ENCODE data around the gene SLC35D2. TPM values are rescaled to one million over a fixed set of nuclear protein-coding genes. Genes with fewer than 3 reads are reported as not detected.

The SLC35D2 gene
- total RNA-seq, 1 donor: 18.5 TPM

DNA sequence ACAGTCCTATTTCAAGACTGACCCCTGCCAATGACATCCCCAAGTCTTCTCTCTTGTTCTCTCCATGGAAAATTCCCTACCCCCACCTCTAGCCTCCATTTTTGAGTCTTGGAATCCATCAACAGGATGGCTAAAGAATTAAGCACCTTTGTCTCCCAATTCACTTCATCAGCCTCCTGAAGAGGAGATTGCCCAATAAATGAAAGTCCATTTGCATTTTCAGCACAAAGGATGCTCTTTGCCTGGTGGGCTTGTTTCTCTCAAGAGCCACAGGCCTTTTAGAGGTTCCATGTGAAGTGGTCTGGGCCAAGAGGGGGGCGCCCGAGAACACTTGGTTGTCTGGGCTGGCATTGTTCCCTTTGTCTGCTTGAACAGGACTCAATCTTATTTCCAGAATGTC is 94.1 kb downstream of the SLC35D2 start:
- Histone ChIP-seq H3K36me3 (ENCODE audit: insufficient read depth, low read length) (no peaks in the 10 kb centered on the region), H3K9me3 (ENCODE audit: low read depth, low read length) (no peaks in the 10 kb centered on the region), H3K4me1 (ENCODE audit: insufficient read depth, low read length) (no peaks in the 10 kb centered on the region), H4K20me1 (ENCODE audit: insufficient read depth, low read length) (no peaks in the 10 kb centered on the region), H2AFZ (ENCODE audit: low read length) (no peak overlapping the region), H3K79me2 (ENCODE audit: insufficient read depth, low read length) (no peaks in the 10 kb centered on the region), H3K4me2 (ENCODE audit: insufficient read depth, low read length) (no peak overlapping the region), H3K27me3 (ENCODE audit: insufficient read depth, low read length) (no peaks in the 10 kb centered on the region), H3K4me3 (ENCODE audit: insufficient read depth, low read length) (no peak overlapping the region), H3K27ac (ENCODE audit: low read depth, low read length) (no peak overlapping the region)
- DNase-seq (ENCODE audit: insufficient read length, low spot score, missing footprints): no peak
- TF ChIP-seq, protein P1, sequence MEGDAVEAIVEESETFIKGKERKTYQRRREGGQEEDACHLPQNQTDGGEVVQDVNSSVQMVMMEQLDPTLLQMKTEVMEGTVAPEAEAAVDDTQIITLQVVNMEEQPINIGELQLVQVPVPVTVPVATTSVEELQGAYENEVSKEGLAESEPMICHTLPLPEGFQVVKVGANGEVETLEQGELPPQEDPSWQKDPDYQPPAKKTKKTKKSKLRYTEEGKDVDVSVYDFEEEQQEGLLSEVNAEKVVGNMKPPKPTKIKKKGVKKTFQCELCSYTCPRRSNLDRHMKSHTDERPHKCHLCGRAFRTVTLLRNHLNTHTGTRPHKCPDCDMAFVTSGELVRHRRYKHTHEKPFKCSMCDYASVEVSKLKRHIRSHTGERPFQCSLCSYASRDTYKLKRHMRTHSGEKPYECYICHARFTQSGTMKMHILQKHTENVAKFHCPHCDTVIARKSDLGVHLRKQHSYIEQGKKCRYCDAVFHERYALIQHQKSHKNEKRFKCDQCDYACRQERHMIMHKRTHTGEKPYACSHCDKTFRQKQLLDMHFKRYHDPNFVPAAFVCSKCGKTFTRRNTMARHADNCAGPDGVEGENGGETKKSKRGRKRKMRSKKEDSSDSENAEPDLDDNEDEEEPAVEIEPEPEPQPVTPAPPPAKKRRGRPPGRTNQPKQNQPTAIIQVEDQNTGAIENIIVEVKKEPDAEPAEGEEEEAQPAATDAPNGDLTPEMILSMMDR (IDR thresholded peaks at IDR 0.05; ENCODE audit: extremely low read depth, low read depth, low read length): no peak

DNA sequence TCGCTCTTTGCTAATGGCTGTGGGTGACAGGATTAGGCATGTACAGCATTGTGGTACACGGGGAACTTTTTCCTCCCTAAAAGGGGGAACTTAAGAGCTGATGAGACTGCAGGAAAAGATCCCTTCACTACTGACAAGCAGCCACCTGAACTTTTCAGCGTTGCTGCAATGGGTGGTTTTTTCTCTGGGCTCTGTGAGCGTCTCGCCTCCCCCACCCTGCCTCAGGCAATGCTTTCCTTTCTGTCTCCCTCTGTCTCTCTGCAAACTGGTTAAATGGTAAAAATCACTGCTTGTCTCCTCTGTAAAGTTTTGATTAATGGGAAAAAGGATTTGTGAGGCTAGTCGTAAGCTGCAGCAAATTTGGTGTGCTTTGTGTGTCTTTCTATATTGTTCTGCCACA is 101.9 kb downstream of the SLC35D2 start:
- Histone ChIP-seq H2AFZ (ENCODE audit: low read length) (no peak overlapping the region), H3K27ac (ENCODE audit: low read depth, low read length) (no peak overlapping the region), H4K20me1 (ENCODE audit: insufficient read depth, low read length) (no peaks in the 10 kb centered on the region), H3K4me1 (ENCODE audit: insufficient read depth, low read length) (no peaks in the 10 kb centered on the region), H3K27me3 (ENCODE audit: insufficient read depth, low read length) (no peaks in the 10 kb centered on the region), H3K4me2 (ENCODE audit: insufficient read depth, low read length) (no peak overlapping the region), H3K9me3 (ENCODE audit: low read depth, low read length) (no peaks in the 10 kb centered on the region), H3K79me2 (ENCODE audit: insufficient read depth, low read length) (no peaks in the 10 kb centered on the region), H3K36me3 (ENCODE audit: insufficient read depth, low read length) (no peaks in the 10 kb centered on the region), H3K4me3 (ENCODE audit: insufficient read depth, low read length) (no peak overlapping the region)
- DNase-seq (ENCODE audit: insufficient read length, low spot score, missing footprints): no peak
- TF ChIP-seq, protein P1 (IDR thresholded peaks at IDR 0.05; ENCODE audit: extremely low read depth, low read depth, low read length): no peak

DNA sequence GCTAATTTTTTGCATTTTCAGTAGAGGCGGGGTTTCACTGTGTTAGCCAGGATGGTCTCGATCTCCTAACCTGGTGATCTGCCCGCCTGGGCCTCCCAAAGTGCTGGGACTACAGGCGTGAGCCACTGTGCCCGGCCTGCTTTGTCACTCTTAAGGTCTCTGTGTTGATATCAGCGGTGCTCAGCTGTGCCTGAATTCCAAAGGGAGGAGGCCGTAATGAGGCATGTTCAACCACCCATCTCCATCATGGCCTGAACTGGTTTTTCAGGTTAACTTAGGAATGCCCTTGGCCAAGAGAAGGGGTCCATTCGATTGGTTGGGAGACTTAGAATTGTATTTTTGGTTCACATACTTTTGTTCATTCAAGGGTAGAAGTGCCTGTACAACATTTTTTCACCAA is 103.6 kb downstream of the SLC35D2 start:
- no peak for DNase-seq (ENCODE audit: insufficient read length, low spot score, missing footprints)
- Histone ChIP-seq H3K79me2 (ENCODE audit: insufficient read depth, low read length) (no peaks in the 10 kb centered on the region), H3K27me3 (ENCODE audit: insufficient read depth, low read length) (no peaks in the 10 kb centered on the region), H3K4me3 (ENCODE audit: insufficient read depth, low read length) (no peak overlapping the region), H3K4me2 (ENCODE audit: insufficient read depth, low read length) (no peak overlapping the region), H3K4me1 (ENCODE audit: insufficient read depth, low read length) (no peaks in the 10 kb centered on the region), H3K36me3 (ENCODE audit: insufficient read depth, low read length) (no peaks in the 10 kb centered on the region), H3K27ac (ENCODE audit: low read depth, low read length) (no peak overlapping the region), H2AFZ (ENCODE audit: low read length) (no peak overlapping the region), H4K20me1 (ENCODE audit: insufficient read depth, low read length) (no peaks in the 10 kb centered on the region), H3K9me3 (ENCODE audit: low read depth, low read length) (no peaks in the 10 kb centered on the region)
- TF ChIP-seq, protein P1 (IDR thresholded peaks at IDR 0.05; ENCODE audit: extremely low read depth, low read depth, low read length): no peak

DNA sequence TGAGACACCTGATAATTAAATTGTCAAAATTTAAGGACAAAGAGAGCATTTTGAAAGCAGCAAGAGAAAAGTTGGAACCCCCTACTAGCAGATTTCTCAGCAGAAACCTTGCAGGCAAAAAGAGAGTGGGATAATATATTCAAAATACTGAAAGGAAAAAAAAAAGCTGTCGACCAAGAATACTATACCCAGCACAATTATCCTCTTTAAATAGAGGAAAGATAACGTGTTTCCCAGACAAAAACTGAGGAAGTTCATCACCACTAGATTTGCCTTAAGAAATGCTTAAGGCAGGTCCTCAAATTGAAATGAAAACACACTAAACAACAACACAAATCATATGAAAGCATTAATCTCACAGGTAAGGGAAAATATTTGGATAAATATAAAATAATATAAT is 108.6 kb downstream of the SLC35D2 start:
- no peaks in the 10 kb centered on the region for H3K4me1 ChIP-seq (ENCODE audit: insufficient read depth, low read length)
- no peaks in the 10 kb centered on the region for H3K36me3 ChIP-seq (ENCODE audit: insufficient read depth, low read length)
- TF ChIP-seq, protein P1 (IDR thresholded peaks at IDR 0.05; ENCODE audit: extremely low read depth, low read depth, low read length): no peak
- no peaks in the 10 kb centered on the region for H3K79me2 ChIP-seq (ENCODE audit: insufficient read depth, low read length)
- H3K27me3 ChIP-seq (ENCODE audit: insufficient read depth, low read length): no peaks in the 10 kb centered on the region
- no peak overlapping the region for H3K27ac ChIP-seq (ENCODE audit: low read depth, low read length)
- H3K4me3 ChIP-seq (ENCODE audit: insufficient read depth, low read length): no peak overlapping the region
- H3K4me2 ChIP-seq (ENCODE audit: insufficient read depth, low read length): no peak overlapping the region
- H3K9me3 ChIP-seq (ENCODE audit: low read depth, low read length): no peaks in the 10 kb centered on the region
- no peak overlapping the region for H2AFZ ChIP-seq (ENCODE audit: low read length)
- no peaks in the 10 kb centered on the region for H4K20me1 ChIP-seq (ENCODE audit: insufficient read depth, low read length)
- DNase-seq (ENCODE audit: insufficient read length, low spot score, missing footprints): no peak

Other genes with a start within 250 kb of the SLC35D2 start
- under 0.01 TPM in 1 of 2 replicates, not detected in the other for gene HSD17B3, start 81.5 kb downstream of the SLC35D2 start, total RNA-seq
- gene ZNF367, start 34.7 kb upstream of the SLC35D2 start, total RNA-seq: 1.4 and 2.1 TPM in 2 replicates
- 12.7 and 14.1 TPM in 2 replicates for gene HABP4, start 66.5 kb upstream of the SLC35D2 start, total RNA-seq
- gene CDC14B, start 236.1 kb upstream of the SLC35D2 start, total RNA-seq: 43.4 and 44.2 TPM in 2 replicates